HK-2 (cell line): ENCODE results near the gene TSC22D3.

Experiments used
- DNase-seq: peaks from one replicate; pipeline ENCODE4 v3.0.0-alpha.2; 2018; ENCODE audit not compliant: unreplicated experiment

The TSC22D3 gene

GRCh38 chrX:107730991-107731766, 44.4 kb downstream of the TSC22D3 start:
- no peak for DNase-seq

GRCh38 chrX:107730298-107730655, 45.3 kb downstream of the TSC22D3 start:
- no peak for DNase-seq

GRCh38 chrX:107729558-107730297, 45.9 kb downstream of the TSC22D3 start:
- no peak for DNase-seq

GRCh38 chrX:107728371-107729099, 47.1 kb downstream of the TSC22D3 start:
- DNase-seq, result no peak

GRCh38 chrX:107726816-107727534, 48.6 kb downstream of the TSC22D3 start:
- DNase-seq, result no peak

- no peak for DNase-seq
Observed at GRCh38 chrX:107725761-107726555, 49.6 kb downstream of the TSC22D3 start.

GRCh38 chrX:107724653-107725052, 50.9 kb downstream of the TSC22D3 start:
- DNase-seq, result no peak

- DNase-seq, result no peak
Observed at GRCh38 chrX:107723511-107723910, 52.1 kb downstream of the TSC22D3 start.

GRCh38 chrX:107721966-107722707, 53.5 kb downstream of the TSC22D3 start:
- no peak for DNase-seq

- DNase-seq, result no peak
Observed at GRCh38 chrX:107721318-107721717, 54.3 kb downstream of the TSC22D3 start.

- peak; percentile 59 for DNase-seq
Observed at GRCh38 chrX:107718156-107718621, 57.4 kb downstream of the TSC22D3 start.

- DNase-seq, result peak; percentile 69
Observed at GRCh38 chrX:107716816-107717700, 58.5 kb downstream of the TSC22D3 start.

GRCh38 chrX:107716118-107716684, 59.4 kb downstream of the TSC22D3 start:
- DNase-seq, result peak; percentile 44

GRCh38 chrX:107715331-107716117, 60.1 kb downstream of the TSC22D3 start:
- DNase-seq, result no peak

- DNase-seq, result no peak
Observed at GRCh38 chrX:107714206-107714891, 61.2 kb downstream of the TSC22D3 start.

GRCh38 chrX:107713543-107714205, 61.9 kb downstream of the TSC22D3 start:
- DNase-seq, result no peak

GRCh38 chrX:107713203-107713542, 62.4 kb downstream of the TSC22D3 start:
- DNase-seq, result no peak
